GM23338 (cell line): ENCODE results near the gene RRP1. TPM values are rescaled to one million over a fixed set of nuclear protein-coding genes. Genes with fewer than 3 reads are reported as not detected.

ENCODE experiments used
- ATAC-seq: fragments of 200-7000 bp; cut with Tn5 transposase; 3 replicates; pipeline ENCODE4 v1.9.1; 2020
- DNase-seq: peaks from one replicate; pipeline ENCODE4 v3.0.0-alpha.2; 2015; ENCODE audit warnings: low spot score
- H2AFZ ChIP-seq: fragments of 200-600 bp; sonication (generic); 2 replicates; pipeline ENCODE4 v1.8.0; 2016; ENCODE audit warnings: antibody characterized with exemption, mild to moderate bottlenecking, moderate library complexity
- H3F3A ChIP-seq: fragments of 200-600 bp; sonication (generic); replicated peaks from 2 replicates; pipeline ENCODE4 v1.8.0; 2017; ENCODE audit warnings: antibody characterized with exemption, mixed run types, low read depth
- H3K27ac ChIP-seq: fragments of 200-600 bp; sonication (generic); 2 replicates; pipeline ENCODE4 v1.6.1; 2016; ENCODE audit warnings: low read depth
- H3K27me3 ChIP-seq: fragments of 200-600 bp; sonication (generic); 2 replicates; pipeline ENCODE4 v1.8.0; 2016; ENCODE audit warnings: mild to moderate bottlenecking, mixed run types, moderate library complexity; ENCODE audit not compliant: insufficient read depth
- H3K36me3 ChIP-seq: fragments of 200-600 bp; sonication (generic); 2 replicates; pipeline ENCODE4 v1.8.0; 2016; ENCODE audit warnings: mild to moderate bottlenecking; ENCODE audit not compliant: insufficient read depth
- H3K4me1 ChIP-seq: fragments of 200-600 bp; sonication (generic); 2 replicates; pipeline ENCODE4 v1.8.0; 2016; ENCODE audit warnings: mild to moderate bottlenecking, moderate library complexity; ENCODE audit not compliant: insufficient read depth
- H3K4me2 ChIP-seq: fragments of 200-600 bp; sonication (generic); 2 replicates; pipeline ENCODE4 v1.7.1; 2017; ENCODE audit warnings: mixed run types
- H3K4me3 ChIP-seq: fragments of 200-600 bp; sonication (generic); 2 replicates; pipeline ENCODE4 v1.6.1; 2016; ENCODE audit warnings: mixed run types
- H3K79me2 ChIP-seq: fragments of 200-600 bp; sonication (generic); replicated peaks from 2 replicates; pipeline ENCODE4 v1.8.0; 2017; ENCODE audit warnings: mild to moderate bottlenecking; ENCODE audit not compliant: insufficient read depth
- H3K9me2 ChIP-seq: fragments of 200-600 bp; sonication (generic); 2 replicates; pipeline ENCODE4 v1.8.0; 2017; ENCODE audit not compliant: insufficient read depth
- H4K20me1 ChIP-seq: fragments of 200-600 bp; sonication (generic); replicated peaks from 2 replicates; pipeline ENCODE4 v1.8.0; 2017; ENCODE audit warnings: mild to moderate bottlenecking; ENCODE audit not compliant: insufficient read depth
- H3K27ac Mint-ChIP-seq: 2 replicates; pipeline ENCODE4 v1.8.0; 2020; ENCODE audit warnings: inconsistent platforms, mild to moderate bottlenecking, moderate library complexity, mixed read lengths
- H3K27me3 Mint-ChIP-seq: 3 replicates; pipeline ENCODE4 v1.8.0; 2022; ENCODE audit warnings: low read depth, mild to moderate bottlenecking, moderate library complexity, mixed read lengths, inconsistent platforms; ENCODE audit not compliant: insufficient read depth, poor library complexity
- H3K36me3 Mint-ChIP-seq: 3 replicates; pipeline ENCODE4 v1.8.0; 2021; ENCODE audit warnings: low read depth, mild to moderate bottlenecking, inconsistent platforms, moderate library complexity, mixed read lengths
- H3K4me1 Mint-ChIP-seq: 3 replicates; pipeline ENCODE4 v1.8.0; 2020; ENCODE audit warnings: mild to moderate bottlenecking, inconsistent platforms, mixed read lengths
- H3K4me3 Mint-ChIP-seq: 3 replicates; pipeline ENCODE4 v1.8.0; 2021; ENCODE audit warnings: moderate library complexity, mild to moderate bottlenecking, inconsistent platforms, mixed read lengths
- H3K9me3 Mint-ChIP-seq: 3 replicates; pipeline ENCODE4 v1.8.0; 2020; ENCODE audit warnings: moderate library complexity, mild to moderate bottlenecking, inconsistent platforms, mixed read lengths
- CTCF ChIP-seq, 2 experiments: fragments of 200-600 bp in 1 of 2; sonication (generic) in 1 of 2; conservative IDR thresholded peaks; 2 replicates each; pipeline versions ENCODE4 v1.5.1 to v1.6.1; 2016 to 2017; ENCODE audit warnings: antibody characterized with exemption in 2 of 2, low read depth in 2 of 2, mild to moderate bottlenecking in 2 of 2, moderate library complexity in 1 of 2
- EZH2 ChIP-seq: fragments of 200-600 bp; sonication (generic); IDR thresholded peaks from one replicate; pipeline ENCODE4 v1.8.0; 2017; ENCODE audit warnings: antibody characterized with exemption, mild to moderate bottlenecking, low read depth; ENCODE audit not compliant: unreplicated experiment
- EZH2phosphoT487 ChIP-seq: fragments of 200-600 bp; sonication (generic); IDR thresholded peaks from one replicate; pipeline ENCODE4 v1.8.1; 2018; ENCODE audit warnings: antibody characterized with exemption; ENCODE audit not compliant: unreplicated experiment
- JUNB ChIP-seq: IDR thresholded peaks from one replicate; pipeline ENCODE4 v1.6.1; 2016; ENCODE audit warnings: antibody characterized with exemption; ENCODE audit not compliant: unreplicated experiment
- NANOG ChIP-seq: IDR thresholded peaks from 2 replicates; pipeline ENCODE4 v1.6.1; 2016; ENCODE audit warnings: antibody characterized with exemption, borderline replicate concordance
- POLR2AphosphoS5 ChIP-seq: IDR thresholded peaks from 2 replicates; pipeline ENCODE4 v1.6.1; 2016; ENCODE audit warnings: antibody characterized with exemption, low read depth
- REST ChIP-seq: IDR thresholded peaks from one replicate; pipeline ENCODE4 v1.6.1; 2018; ENCODE audit warnings: antibody characterized with exemption; ENCODE audit not compliant: unreplicated experiment
- STAT1 ChIP-seq: IDR thresholded peaks from one replicate; pipeline ENCODE4 v1.6.1; 2016; ENCODE audit warnings: antibody characterized with exemption; ENCODE audit not compliant: unreplicated experiment
- ZNF114 ChIP-seq: fragments of 250-450 bp; sonication (Bioruptor Pico); IDR thresholded peaks from 2 replicates; pipeline ENCODE4 v1.5.0; 2020; ENCODE audit warnings: mild to moderate bottlenecking, moderate library complexity
- ZNF331 ChIP-seq: fragments of 250-450 bp; sonication (Bioruptor Pico); IDR thresholded peaks from 2 replicates; pipeline ENCODE4 v1.5.0; 2020; ENCODE audit warnings: low read depth, mild to moderate bottlenecking, moderate library complexity
- polyA plus RNA-seq: library from polyadenylated mRNA; unstranded; fragments of >200 nt; fragmentation: Nextera tagmentation; extraction: Ambion mirVana; gene quantifications from 2 replicates; pipeline ENCODE4 v1.2.1, GENCODE V29; 2016
- total RNA-seq: library from RNA; depleted of rRNA; stranded (reverse); fragments of >200 nt; shearing (Covaris generic); gene quantifications from 2 replicates; pipeline ENCODE4 v1.2.3, GENCODE V29; 2014

RRP1 gene
- total and polyA plus RNA-seq, 2 experiments from 2014 or later, result 36.5 to 63.5 TPM

GRCh38 chr21:43810505-43811261, 21.3 kb downstream of the RRP1 start:
- Mint-ChIP-seq H3K27ac (no peak overlapping the region), H3K4me3 (no peak overlapping the region), H3K36me3 (peaks cover 6% of the 10 kb centered on the region; the same call in 2 of the 3 replicates), H3K4me1 (peaks cover 13% of the 10 kb centered on the region), H3K9me3 (no peaks in the 10 kb centered on the region), H3K27me3 (peaks cover 15% of the 10 kb centered on the region)
- Histone ChIP-seq H4K20me1 (no peaks in the 10 kb centered on the region), H3K4me2 (no peak overlapping the region; the same call in 1 of the 2 replicates), H3K27me3 (no peaks in the 10 kb centered on the region), H3K27ac (no peak overlapping the region), H3K4me1 (peaks cover 7% of the 10 kb centered on the region), H3K79me2 (no peaks in the 10 kb centered on the region), H2AFZ (no peak overlapping the region), H3K36me3 (no peaks in the 10 kb centered on the region), H3F3A (peaks cover 10% of the 10 kb centered on the region; the same call in 1 of the 2 replicates), H3K9me2 (no peaks in the 10 kb centered on the region), H3K4me3 (no peak overlapping the region)
- ATAC-seq (peak; percentile 70), DNase-seq (peak; percentile 89)
- TF ChIP-seq NANOG (no peak), EZH2phosphoT487 (no peak), CTCF (conservative IDR thresholded peaks at IDR 0.05; ENCODE audit: low read depth in 2 of 2) (peak; percentile 86 to 95), ZNF114 (CRISPR knock-in tag) (no peak), REST (no peak), ZNF331 (no peak)

- Histone ChIP-seq H3K79me2 (no peaks in the 10 kb centered on the region), H2AFZ (no peak overlapping the region), H3K4me3 (no peak overlapping the region), H3K27ac (no peak overlapping the region), H3K9me2 (no peaks in the 10 kb centered on the region), H4K20me1 (no peaks in the 10 kb centered on the region), H3F3A (peaks cover 6% of the 10 kb centered on the region; the same call in 1 of the 2 replicates), H3K4me2 (no peak overlapping the region; the same call in 1 of the 2 replicates), H3K27me3 (no peaks in the 10 kb centered on the region), H3K4me1 (peaks cover 7% of the 10 kb centered on the region), H3K36me3 (no peaks in the 10 kb centered on the region)
- H3K27ac Mint-ChIP-seq, result no peak overlapping the region
- no peaks in the 10 kb centered on the region for H3K9me3 Mint-ChIP-seq
- DNase-seq (no peak), ATAC-seq (no peak)
- no peak overlapping the region for H3K4me3 Mint-ChIP-seq
- H3K36me3 Mint-ChIP-seq, result no peaks in the 10 kb centered on the region
- H3K4me1 Mint-ChIP-seq, result peaks cover 13% of the 10 kb centered on the region
- peaks cover 16% of the 10 kb centered on the region for H3K27me3 Mint-ChIP-seq
- no peak for TF ChIP-seq EZH2phosphoT487
- TF ChIP-seq NANOG, result no peak
- TF ChIP-seq EZH2, result no peak
- no peak for TF ChIP-seq JUNB
- TF ChIP-seq ZNF331, result no peak
- no peak for TF ChIP-seq ZNF114 (CRISPR knock-in tag)
- no peak for TF ChIP-seq STAT1
- TF ChIP-seq POLR2AphosphoS5, result no peak
Observed at GRCh38 chr21:43811262-43812105, 22.1 kb downstream of the RRP1 start.
